KMS-11 (cell line): ENCODE results near the gene CACNB2.

Source experiments
- H2AFZ ChIP-seq: fragments of 200-600 bp; sonication (generic); 2 replicates; pipeline ENCODE4 v1.6.1; 2016; ENCODE audit warnings: antibody characterized with exemption, mixed run types, low read depth
- H3K27ac ChIP-seq: fragments of 200-600 bp; sonication (generic); 2 replicates; pipeline ENCODE4 v1.6.1; 2016; ENCODE audit warnings: mild to moderate bottlenecking, mixed run types
- H3K27me3 ChIP-seq: fragments of 200-600 bp; sonication (generic); 2 replicates; pipeline ENCODE4 v1.6.1; 2017; ENCODE audit warnings: mild to moderate bottlenecking, low read depth, mixed run types, moderate library complexity; ENCODE audit not compliant: insufficient read depth
- H3K36me3 ChIP-seq: fragments of 200-600 bp; sonication (generic); 2 replicates; pipeline ENCODE4 v1.6.1; 2017; ENCODE audit warnings: mild to moderate bottlenecking, mixed run types; ENCODE audit not compliant: insufficient read depth
- H3K4me1 ChIP-seq: fragments of 200-600 bp; sonication (generic); 2 replicates; pipeline ENCODE4 v1.6.1; 2016; ENCODE audit warnings: mild to moderate bottlenecking, low read depth, mixed run types; ENCODE audit not compliant: poor library complexity, severe bottlenecking
- H3K4me2 ChIP-seq: fragments of 200-600 bp; sonication (generic); 2 replicates; pipeline ENCODE4 v1.7.0; 2016; ENCODE audit warnings: mild to moderate bottlenecking, mixed run types
- H3K4me3 ChIP-seq: fragments of 200-600 bp; sonication (generic); IDR thresholded peaks from 2 replicates; pipeline ENCODE4 v1.6.1; 2017; ENCODE audit warnings: low read depth, low read length, mixed read lengths; ENCODE audit not compliant: insufficient read depth
- H3K79me2 ChIP-seq: fragments of 200-600 bp; sonication (generic); 2 replicates; pipeline ENCODE4 v1.6.1; 2016; ENCODE audit warnings: low read depth, mixed run types; ENCODE audit not compliant: insufficient read depth
- H3K9ac ChIP-seq: fragments of 200-600 bp; sonication (generic); 2 replicates; pipeline ENCODE4 v1.6.1; 2016; ENCODE audit warnings: mild to moderate bottlenecking, mixed run types
- H4K20me1 ChIP-seq: fragments of 200-600 bp; sonication (generic); 2 replicates; pipeline ENCODE4 v1.6.1; 2016; ENCODE audit warnings: mild to moderate bottlenecking, mixed run types; ENCODE audit not compliant: insufficient read depth
- CTCF ChIP-seq: fragments of 200-600 bp; sonication (generic); conservative IDR thresholded peaks from 2 replicates; pipeline ENCODE4 v1.6.1; 2017; ENCODE audit warnings: low read depth, mild to moderate bottlenecking, antibody characterized with exemption, low read length, moderate library complexity, mixed read lengths

CACNB2 gene

GRCh38 chr10:18217577-18217976 lies 77.4 kb downstream of the CACNB2 start:
- TF ChIP-seq CTCF: no peak
- Histone ChIP-seq H3K36me3 (no peaks in the 10 kb centered on the region), H3K27me3 (no peaks in the 10 kb centered on the region), H2AFZ (no peak overlapping the region), H3K4me1 (no peaks in the 10 kb centered on the region), H3K4me2 (no peak overlapping the region), H3K9ac (no peak overlapping the region), H3K79me2 (no peaks in the 10 kb centered on the region), H4K20me1 (no peaks in the 10 kb centered on the region), H3K4me3 (no peak overlapping the region), H3K27ac (no peak overlapping the region)

GRCh38 chr10:18219146-18219545 lies 78.9 kb downstream of the CACNB2 start:
- Histone ChIP-seq H3K9ac (no peak overlapping the region), H3K79me2 (no peaks in the 10 kb centered on the region), H3K4me1 (no peaks in the 10 kb centered on the region), H3K36me3 (no peaks in the 10 kb centered on the region), H4K20me1 (no peaks in the 10 kb centered on the region), H2AFZ (no peak overlapping the region), H3K27ac (no peak overlapping the region), H3K4me2 (no peak overlapping the region), H3K27me3 (no peaks in the 10 kb centered on the region), H3K4me3 (no peak overlapping the region)
- no peak for TF ChIP-seq CTCF

GRCh38 chr10:18221123-18221522 lies 80.9 kb downstream of the CACNB2 start:
- no peaks in the 10 kb centered on the region for H3K27me3 ChIP-seq
- H3K9ac ChIP-seq: no peak overlapping the region
- no peaks in the 10 kb centered on the region for H3K4me1 ChIP-seq
- no peaks in the 10 kb centered on the region for H3K36me3 ChIP-seq
- H4K20me1 ChIP-seq: no peaks in the 10 kb centered on the region
- H3K4me2 ChIP-seq: no peak overlapping the region
- H3K79me2 ChIP-seq: no peaks in the 10 kb centered on the region
- no peak overlapping the region for H2AFZ ChIP-seq
- H3K27ac ChIP-seq: no peak overlapping the region
- TF ChIP-seq CTCF: no peak
- no peak overlapping the region for H3K4me3 ChIP-seq

GRCh38 chr10:18221882-18222281 lies 81.7 kb downstream of the CACNB2 start:
- no peak overlapping the region for H3K4me2 ChIP-seq
- no peaks in the 10 kb centered on the region for H3K27me3 ChIP-seq
- no peak for TF ChIP-seq CTCF
- no peaks in the 10 kb centered on the region for H3K36me3 ChIP-seq
- no peak overlapping the region for H2AFZ ChIP-seq
- H3K79me2 ChIP-seq: no peaks in the 10 kb centered on the region
- no peaks in the 10 kb centered on the region for H3K4me1 ChIP-seq
- no peak overlapping the region for H3K4me3 ChIP-seq
- no peak overlapping the region for H3K27ac ChIP-seq
- no peaks in the 10 kb centered on the region for H4K20me1 ChIP-seq
- no peak overlapping the region for H3K9ac ChIP-seq

GRCh38 chr10:18222866-18223265 lies 82.6 kb downstream of the CACNB2 start:
- no peak overlapping the region for H3K4me2 ChIP-seq
- H3K79me2 ChIP-seq: no peaks in the 10 kb centered on the region
- H3K9ac ChIP-seq: no peak overlapping the region
- H2AFZ ChIP-seq: no peak overlapping the region
- no peaks in the 10 kb centered on the region for H3K36me3 ChIP-seq
- no peaks in the 10 kb centered on the region for H3K4me1 ChIP-seq
- H3K27ac ChIP-seq: no peak overlapping the region
- no peaks in the 10 kb centered on the region for H4K20me1 ChIP-seq
- H3K27me3 ChIP-seq: no peaks in the 10 kb centered on the region
- no peak overlapping the region for H3K4me3 ChIP-seq
- no peak for TF ChIP-seq CTCF
